H1 (cell line): ENCODE data around the gene SDSL. TPM values are rescaled to one million over a fixed set of nuclear protein-coding genes. Genes with fewer than 3 reads are reported as not detected.

Experiments
- KDM1A ChIP-seq: fragments of 200-600, 300-600 bp; sonication (generic); IDR thresholded peaks from 2 replicates; pipeline ENCODE4 v1.7.1; 2016; ENCODE audit warnings: mild to moderate bottlenecking, low read length, borderline replicate concordance
- MAFK ChIP-seq: IDR thresholded peaks from 2 replicates; pipeline ENCODE4 v1.6.1; 2012; ENCODE audit warnings: low read depth, mild to moderate bottlenecking, improper control_type of control experiment, low read length
- TCF12 ChIP-seq: IDR thresholded peaks from 2 replicates; pipeline ENCODE4 v1.6.1; 2011; ENCODE audit warnings: low read depth, mild to moderate bottlenecking, low read length
- polyA plus RNA-seq, 7 experiments: library from polyadenylated mRNA; depleted of rRNA in 3 of 7; stranded (reverse) in 5 of 7; unstranded in 2 of 7; fragments of >200 nt in 5 of 7; fragments of 200-250 nt in 2 of 7; gene quantifications; 1 replicate in 5 of 7; 2 replicates in 1 of 7; 4 replicates in 1 of 7; pipeline versions ENCODE4 v1.2.1 to v1.2.3, GENCODE V29; 2011 to 2013; ENCODE audit warnings: missing spikeins in 2 of 7, mixed read lengths in 2 of 7
- total RNA-seq: library from RNA; stranded (reverse); fragmentation: NEBNext Ultra II Directional; extraction: Animal tissue kit (Norgen Biotek cat#: 25700); gene quantifications from 2 replicates; pipeline ENCODE4 v1.2.1, GENCODE V29; 2021

Gene SDSL
- total and polyA plus RNA-seq, 2 of the 8 experiments (the other 6 are each of a cell fraction or from before 2014, with no cell fraction given): 0.69 to 1.3 TPM

GRCh38 chr12:113420996-113421595 lies 1.1 kb upstream of the SDSL start (continued):
- TF ChIP-seq MAFK (no peak), TCF12 (no peak), KDM1A (no peak)
